Calu3 (cell line): ENCODE measurements around the gene LARGE1. TPM values are rescaled to one million over a fixed set of nuclear protein-coding genes. Genes with fewer than 3 reads are reported as not detected.

Source experiments
- BruUV-seq: library from RNA; stranded (reverse); fragments of 400-500 nt; replicated peaks from 2 replicates; lab custom pipeline; 2021; lab: Mats Ljungman, UMichigan
- CTCF ChIA-PET: fragments of 300-600 bp; sonication (Branson Sonifier 250); formaldehyde crosslinking; loops from one replicate; lab custom pipeline; 2022; ENCODE audit warnings: antibody characterized with exemption; lab: Charles Lee
- DNase-seq: peaks from one replicate; pipeline ENCODE4 v3.0.0; 2022
- H3K27ac Mint-ChIP-seq: one replicate; pipeline ENCODE4 v1.8.0; 2022; ENCODE audit warnings: mixed read lengths; ENCODE audit not compliant: unreplicated experiment
- H3K27me3 Mint-ChIP-seq: one replicate; pipeline ENCODE4 v1.8.0; 2022; ENCODE audit warnings: mixed read lengths; ENCODE audit not compliant: unreplicated experiment
- H3K36me3 Mint-ChIP-seq: one replicate; pipeline ENCODE4 v1.8.0; 2022; ENCODE audit warnings: mild to moderate bottlenecking, moderate library complexity, mixed read lengths; ENCODE audit not compliant: insufficient read depth, unreplicated experiment
- H3K4me1 Mint-ChIP-seq: one replicate; pipeline ENCODE4 v1.8.0; 2022; ENCODE audit warnings: mild to moderate bottlenecking, low read depth, mixed read lengths; ENCODE audit not compliant: unreplicated experiment
- H3K4me3 Mint-ChIP-seq: one replicate; pipeline ENCODE4 v1.8.0; 2022; ENCODE audit warnings: mild to moderate bottlenecking, low read depth, moderate library complexity, mixed read lengths; ENCODE audit not compliant: unreplicated experiment
- H3K9me3 Mint-ChIP-seq: one replicate; pipeline ENCODE4 v1.8.0; 2022; ENCODE audit warnings: low read depth, mixed read lengths; ENCODE audit not compliant: unreplicated experiment
- intact Hi-C: fragments of 100-400 bp; cut with micrococcal nuclease; formaldehyde crosslinking; loops from one replicate; pipeline ENCODE4 v1.10.0; 2022; ENCODE audit not compliant: unreplicated experiment
- total RNA-seq: library from RNA; stranded (reverse); gene quantifications from 2 replicates; pipeline ENCODE4 v1.2.3, GENCODE V29; 2022
- TF ChIP-seq, protein P1 (sequence below): fragments of 200-600 bp; IDR thresholded peaks from one replicate; pipeline ENCODE4 v1.8.0; 2022; ENCODE audit warnings: antibody characterized with exemption; ENCODE audit not compliant: unreplicated experiment

LARGE1 gene
- total RNA-seq, 1 experiment from 2014 or later: 11.6 TPM

DNA sequence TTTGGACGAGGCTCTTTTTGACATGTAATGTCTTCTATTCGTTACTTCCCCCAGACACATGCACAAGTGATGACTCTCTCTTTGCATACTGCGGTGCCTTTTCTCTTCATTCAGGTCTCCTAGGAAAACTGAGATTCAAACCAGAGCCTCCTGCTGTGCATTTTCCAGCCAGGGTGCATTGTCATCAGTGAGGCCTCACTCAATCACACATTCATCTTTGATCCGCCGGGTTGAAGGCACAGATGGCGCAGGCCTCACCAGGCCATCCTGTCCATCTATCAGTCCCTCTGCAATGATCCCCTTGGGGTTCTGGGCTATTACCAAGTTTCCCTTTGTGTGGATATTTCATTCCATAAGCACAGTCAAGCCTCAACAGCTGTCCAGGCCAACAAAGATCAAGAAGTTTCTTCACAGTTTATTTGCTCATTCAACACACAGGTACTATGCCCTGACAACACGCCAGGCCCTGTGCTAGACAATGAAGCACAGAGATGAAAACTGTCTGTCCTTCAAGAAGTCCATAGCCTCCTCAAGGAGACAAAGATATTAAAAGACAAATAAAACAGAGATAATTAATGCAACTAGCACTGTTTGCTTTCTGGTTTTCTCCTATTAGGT is 107.8 kb downstream of the LARGE1 start:
- Mint-ChIP-seq H3K4me3 (no peak overlapping the region), H3K9me3 (peaks cover 25% of the 10 kb centered on the region), H3K27ac (no peak overlapping the region), H3K27me3 (no peaks in the 10 kb centered on the region), H3K36me3 (no peaks in the 10 kb centered on the region), H3K4me1 (no peaks in the 10 kb centered on the region)
- CTCF ChIA-PET: no interaction called here
- BruUV-seq: no TSS peak
- no peak for DNase-seq
- TF ChIP-seq, protein P1, sequence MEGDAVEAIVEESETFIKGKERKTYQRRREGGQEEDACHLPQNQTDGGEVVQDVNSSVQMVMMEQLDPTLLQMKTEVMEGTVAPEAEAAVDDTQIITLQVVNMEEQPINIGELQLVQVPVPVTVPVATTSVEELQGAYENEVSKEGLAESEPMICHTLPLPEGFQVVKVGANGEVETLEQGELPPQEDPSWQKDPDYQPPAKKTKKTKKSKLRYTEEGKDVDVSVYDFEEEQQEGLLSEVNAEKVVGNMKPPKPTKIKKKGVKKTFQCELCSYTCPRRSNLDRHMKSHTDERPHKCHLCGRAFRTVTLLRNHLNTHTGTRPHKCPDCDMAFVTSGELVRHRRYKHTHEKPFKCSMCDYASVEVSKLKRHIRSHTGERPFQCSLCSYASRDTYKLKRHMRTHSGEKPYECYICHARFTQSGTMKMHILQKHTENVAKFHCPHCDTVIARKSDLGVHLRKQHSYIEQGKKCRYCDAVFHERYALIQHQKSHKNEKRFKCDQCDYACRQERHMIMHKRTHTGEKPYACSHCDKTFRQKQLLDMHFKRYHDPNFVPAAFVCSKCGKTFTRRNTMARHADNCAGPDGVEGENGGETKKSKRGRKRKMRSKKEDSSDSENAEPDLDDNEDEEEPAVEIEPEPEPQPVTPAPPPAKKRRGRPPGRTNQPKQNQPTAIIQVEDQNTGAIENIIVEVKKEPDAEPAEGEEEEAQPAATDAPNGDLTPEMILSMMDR: no peak
- intact Hi-C loops: no loop called here

GRCh38 chr22:33811686-33812085 is 108.6 kb downstream of the LARGE1 start:
- intact Hi-C loops: no loop called here
- no peak overlapping the region for H3K27ac Mint-ChIP-seq
- CTCF ChIA-PET: no interaction called here
- no peaks in the 10 kb centered on the region for H3K36me3 Mint-ChIP-seq
- BruUV-seq: no TSS peak
- DNase-seq: no peak
- peaks cover 25% of the 10 kb centered on the region for H3K9me3 Mint-ChIP-seq
- TF ChIP-seq, protein P1: no peak
- H3K4me1 Mint-ChIP-seq: no peaks in the 10 kb centered on the region
- no peaks in the 10 kb centered on the region for H3K27me3 Mint-ChIP-seq
- no peak overlapping the region for H3K4me3 Mint-ChIP-seq

- Mint-ChIP-seq H3K9me3 (peaks cover 25% of the 10 kb centered on the region), H3K4me3 (no peak overlapping the region), H3K27me3 (no peaks in the 10 kb centered on the region), H3K27ac (no peak overlapping the region), H3K36me3 (no peaks in the 10 kb centered on the region), H3K4me1 (no peaks in the 10 kb centered on the region)
- TF ChIP-seq, protein P1: no peak
- CTCF ChIA-PET: no interaction called here
- BruUV-seq: no TSS peak
- no peak for DNase-seq
- intact Hi-C loops: no loop called here
Measured at GRCh38 chr22:33811208-33811607, 109.1 kb downstream of the LARGE1 start.

DNA sequence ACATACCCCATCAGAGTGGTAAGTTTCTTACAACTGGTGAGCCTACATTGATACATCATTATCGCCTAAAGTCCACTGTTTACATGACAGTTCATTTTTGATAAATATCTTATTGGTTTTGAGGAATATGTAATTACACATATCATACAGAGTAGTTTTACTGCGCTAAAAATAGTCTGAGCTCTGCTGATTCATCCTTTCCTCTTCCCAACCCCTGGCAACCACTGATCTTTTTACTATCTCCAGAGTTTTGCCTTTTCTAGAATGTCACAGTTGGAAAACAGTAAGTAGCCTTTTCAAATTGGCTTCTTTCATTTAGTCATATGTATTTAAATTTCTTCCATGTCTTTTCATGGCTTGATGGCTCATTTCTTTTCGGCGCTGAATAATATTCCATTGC is 112.8 kb downstream of the LARGE1 start:
- intact Hi-C loops: no loop called here
- no peaks in the 10 kb centered on the region for H3K27me3 Mint-ChIP-seq
- H3K4me1 Mint-ChIP-seq: no peaks in the 10 kb centered on the region
- no peaks in the 10 kb centered on the region for H3K36me3 Mint-ChIP-seq
- H3K4me3 Mint-ChIP-seq: no peak overlapping the region
- H3K27ac Mint-ChIP-seq: no peak overlapping the region
- no peak for DNase-seq
- CTCF ChIA-PET: no interaction called here
- peaks cover 33% of the 10 kb centered on the region for H3K9me3 Mint-ChIP-seq
- TF ChIP-seq, protein P1: no peak
- BruUV-seq: no TSS peak
